Suprapubic skin (tissue), 4 donors: ENCODE data around the gene ZNF628. TPM values are rescaled to one million over a fixed set of nuclear protein-coding genes. Genes with fewer than 3 reads are reported as not detected.
"Not testable (repeated sequence)": the region's sequence is repeated elsewhere in the genome, so short reads cannot be mapped to it uniquely, and the experiment has no call there.

Experiments
- DNase-seq, 2 donors: peaks; one replicate each; pipeline ENCODE4 v3.0.0-alpha.2; 2019; ENCODE audit warnings: low spot score in 2 of 2
- H3K27ac ChIP-seq: fragments of 200-600 bp; sonication (generic); one replicate; pipeline ENCODE4 v1.5.1; 2019
- H3K27me3 ChIP-seq: fragments of 200-600 bp; sonication (generic); one replicate; pipeline ENCODE4 v1.5.1; 2019
- H3K36me3 ChIP-seq: fragments of 200-600 bp; sonication (generic); one replicate; pipeline ENCODE4 v1.5.1; 2019
- H3K4me1 ChIP-seq: fragments of 200-600 bp; sonication (generic); one replicate; pipeline ENCODE4 v1.5.1; 2019
- H3K4me3 ChIP-seq: fragments of 200-600 bp; sonication (generic); one replicate; pipeline ENCODE4 v1.5.1; 2019; ENCODE audit warnings: mild to moderate bottlenecking
- H3K9me3 ChIP-seq: fragments of 200-600 bp; sonication (generic); one replicate; pipeline ENCODE4 v1.5.1; 2019
- CTCF ChIP-seq, 2 donors: fragments of 200-600 bp in 1 of 2; fragments of 450-650 bp in 1 of 2; sonication (generic) in 1 of 2; IDR thresholded peaks; one replicate each; pipeline ENCODE4 v1.5.1; 2016 to 2019; ENCODE audit warnings: antibody characterized with exemption in 2 of 2, mild to moderate bottlenecking in 1 of 2, moderate library complexity in 1 of 2
- EP300 ChIP-seq: sonication (generic); formaldehyde crosslinking; IDR thresholded peaks from one replicate; pipeline ENCODE4 v1.6.1; 2017; ENCODE audit warnings: antibody characterized with exemption
- POLR2A ChIP-seq, 2 donors: fragments of 450-650 bp; IDR thresholded peaks; one replicate each; pipeline ENCODE4 v1.6.1; 2017; ENCODE audit warnings: antibody characterized with exemption in 2 of 2, mild to moderate bottlenecking in 2 of 2, moderate library complexity in 2 of 2
- POLR2AphosphoS5 ChIP-seq, 3 donors: sonication (generic); formaldehyde crosslinking; IDR thresholded peaks; one replicate each; pipeline ENCODE4 v1.6.1; 2017; ENCODE audit warnings: antibody characterized with exemption in 3 of 3
- WGBS: methylation state at CpG from one replicate; pipeline ENCODE4 v1.1.5; 2018; 5-methylcytosine and 5-hydroxymethylcytosine counted together
- total RNA-seq, 4 donors: library from RNA; depleted of rRNA; stranded (reverse); fragments of >200 nt; gene quantifications; one replicate each; pipeline ENCODE4 v1.1.0, GENCODE V29; 2016

ZNF628 gene
- total RNA-seq, 4 donors from 2014 or later: 17.3 to 22.9 (median 19.8) TPM

- Histone ChIP-seq H3K9me3 (no peaks in the 10 kb centered on the region), H3K27ac (no peak overlapping the region), H3K4me3 (no peak overlapping the region), H3K4me1 (peaks cover 43% of the 10 kb centered on the region), H3K36me3 (no peaks in the 10 kb centered on the region), H3K27me3 (peaks cover 75% of the 10 kb centered on the region)
- WGBS: 46% methylated on average over 10 of the region's 11 CpGs
- no peak for DNase-seq
- TF ChIP-seq EP300 (no peak), POLR2AphosphoS5 (IDR thresholded peaks at IDR 0.05) (no peak), CTCF (IDR thresholded peaks at IDR 0.05) (no peak), POLR2A (IDR thresholded peaks at IDR 0.05) (no peak)
Measured at GRCh38 chr19:55444646-55445045, 31.8 kb upstream of the ZNF628 start.

GRCh38 chr19:55446060-55446459 is 30.4 kb upstream of the ZNF628 start:
- 48% methylated on average over 8 of the region's 8 CpGs for WGBS
- no peaks in the 10 kb centered on the region for H3K36me3 ChIP-seq
- no peak overlapping the region for H3K27ac ChIP-seq
- no peak for DNase-seq
- no peak for TF ChIP-seq EP300
- no peak for TF ChIP-seq CTCF (IDR thresholded peaks at IDR 0.05)
- no peak for TF ChIP-seq POLR2AphosphoS5 (IDR thresholded peaks at IDR 0.05)
- TF ChIP-seq POLR2A (IDR thresholded peaks at IDR 0.05): no peak
- H3K4me3 ChIP-seq: no peak overlapping the region
- peaks cover 39% of the 10 kb centered on the region for H3K4me1 ChIP-seq
- H3K27me3 ChIP-seq: peaks cover 72% of the 10 kb centered on the region
- no peaks in the 10 kb centered on the region for H3K9me3 ChIP-seq

- no peak overlapping the region for H3K4me3 ChIP-seq
- TF ChIP-seq CTCF (IDR thresholded peaks at IDR 0.05) (no peak), POLR2AphosphoS5 (IDR thresholded peaks at IDR 0.05) (no peak), EP300 (no peak), POLR2A (IDR thresholded peaks at IDR 0.05) (no peak)
- H3K4me1 ChIP-seq: peaks cover 43% of the 10 kb centered on the region
- H3K27ac ChIP-seq: no peak overlapping the region
- H3K9me3 ChIP-seq: no peaks in the 10 kb centered on the region
- no peak for DNase-seq
- 24% methylated on average over 6 of the region's 16 CpGs for WGBS
- no peaks in the 10 kb centered on the region for H3K36me3 ChIP-seq
- peaks cover 72% of the 10 kb centered on the region for H3K27me3 ChIP-seq
Measured at GRCh38 chr19:55447421-55448174, 28.8 kb upstream of the ZNF628 start.

GRCh38 chr19:55448175-55448490 is 28.3 kb upstream of the ZNF628 start:
- whole genome bisulfite sequencing: 72% methylated on average over 5 of the region's 5 CpGs
- H3K4me1 ChIP-seq: peaks cover 43% of the 10 kb centered on the region
- not testable (repeated sequence) for H3K9me3 ChIP-seq

GRCh38 chr19:55449469-55449868 is 26.9 kb upstream of the ZNF628 start:
- Histone ChIP-seq H3K27ac (no peak overlapping the region), H3K9me3 (no peaks in the 10 kb centered on the region), H3K27me3 (peaks cover 56% of the 10 kb centered on the region), H3K36me3 (no peaks in the 10 kb centered on the region), H3K4me1 (peaks cover 43% of the 10 kb centered on the region), H3K4me3 (no peak overlapping the region)
- DNase-seq: no peak
- WGBS: 44% methylated on average over 12 of the region's 16 CpGs
- no peak for TF ChIP-seq CTCF (IDR thresholded peaks at IDR 0.05)
- no peak for TF ChIP-seq POLR2A (IDR thresholded peaks at IDR 0.05)
- TF ChIP-seq POLR2AphosphoS5 (IDR thresholded peaks at IDR 0.05): no peak
- no peak for TF ChIP-seq EP300

More at GRCh38 chr19:55448175-55448490, 28.3 kb upstream of the ZNF628 start:
- H3K27ac ChIP-seq, H3K36me3 ChIP-seq, H3K4me3 ChIP-seq, DNase-seq: not testable (repeated sequence)
- H3K27me3 ChIP-seq: peaks cover 70% of the 10 kb centered on the region
